ENCODE data around the gene CLK2. TPM values are rescaled to one million over a fixed set of nuclear protein-coding genes. Genes with fewer than 3 reads are reported as not detected.
A peak's percentile ranks its signal among the peaks of the same experiment; 100 is the strongest.

The CLK2 gene
- polyA plus RNA-seq, 1 experiment = 40.5 TPM

GRCh38 chr1:155261493-155261851 is 11.8 kb downstream of the CLK2 start:
- no peaks in the 10 kb centered on the region for H3K27me3 ChIP-seq (ENCODE audit: control insufficient read depth, insufficient read depth, low read length)
- peak overlapping the region; percentile 81 for H3K27ac ChIP-seq (ENCODE audit: low read depth, low read length)
- no peak for TF ChIP-seq CTCF (IDR thresholded peaks at IDR 0.05; ENCODE audit: low read depth, low read length)
- ChIA-PET CTCF (interaction anchor here (1.0 to 4.9 kb wide), 3 partner anchors 11 to 89 kb away, joined by 3 to 55 read pairs (median 3); partner anchors contain the start of genes HCN3 and KRTCAP2), POLR2A (interaction anchor here (1.0 to 2.4 kb wide), 4 partner anchors 9 to 387 kb away, joined by 3 to 18 read pairs (median 8); partner anchors contain the start of gene CLK2)
- no peaks in the 10 kb centered on the region; the same call in 1 of the 2 replicates for H3K9me3 ChIP-seq (ENCODE audit: control insufficient read depth, insufficient read depth, low read length)
- no peak for DNase-seq (ENCODE audit: low read depth, low spot score)
- peak overlapping the region; percentile 96 for H3K4me3 ChIP-seq (ENCODE audit: low read depth, low read length)

- peak overlapping the region; percentile 11 for H3K27ac ChIP-seq (ENCODE audit: low read depth, low read length)
- H3K4me3 ChIP-seq (ENCODE audit: low read depth, low read length) = no peak overlapping the region
- TF ChIP-seq CTCF (IDR thresholded peaks at IDR 0.05; ENCODE audit: low read depth, low read length) = no peak
- ChIA-PET POLR2A (interaction anchor here (0.6 to 2.4 kb wide), 3 partner anchors 9 to 61 kb away, joined by 3 to 18 read pairs (median 4); partner anchors contain the start of genes CLK2 and RUSC1), CTCF (interaction anchor here (0.6 to 4.9 kb wide), 7 partner anchors 8 to 420 kb away, joined by 3 to 55 read pairs (median 4); partner anchors contain the start of gene HCN3)
- H3K9me3 ChIP-seq (ENCODE audit: control insufficient read depth, insufficient read depth, low read length) = no peaks in the 10 kb centered on the region; the same call in 1 of the 2 replicates
- H3K27me3 ChIP-seq (ENCODE audit: control insufficient read depth, insufficient read depth, low read length) = no peaks in the 10 kb centered on the region
- no peak for DNase-seq (ENCODE audit: low read depth, low spot score)
Measured at GRCh38 chr1:155260276-155260675, 13.0 kb downstream of the CLK2 start.

- ChIA-PET POLR2A (interaction anchor here (1.0 to 1.1 kb wide), 2 partner anchors 17 to 21 kb away, joined by 3 to 11 read pairs; partner anchors contain the start of genes CLK2 and HCN3), CTCF (interaction anchor here (0.5 to 1.5 kb wide), 4 partner anchors 9 to 392 kb away, joined by 3 to 5 read pairs (median 3); no protein-coding TSS in a partner anchor)
- H3K4me3 ChIP-seq (ENCODE audit: low read depth, low read length) = peak overlapping the region; percentile 77
Measured at GRCh38 chr1:155256058-155256852, 17.0 kb downstream of the CLK2 start.

GRCh38 chr1:155255243-155256007 is 17.9 kb downstream of the CLK2 start, which contains the start of gene ENTREP3:
TSS of gene ENTREP3 (minus strand) at chr1:155255483. CDS start at chr1:155254877, 606 bp downstream.
- H3K27ac ChIP-seq (ENCODE audit: low read depth, low read length) = peak within 1 kb of the TSS; percentile 86
- TF ChIP-seq CTCF (IDR thresholded peaks at IDR 0.05; ENCODE audit: low read depth, low read length) = no peak
- DNase-seq (ENCODE audit: low read depth, low spot score) = no peak
- CTCF ChIA-PET = interaction anchor here (1.4 to 1.5 kb wide), 2 partner anchors 9 to 21 kb away, joined by 3 to 5 read pairs; no protein-coding TSS in a partner anchor
- H3K27me3 ChIP-seq (ENCODE audit: control insufficient read depth, insufficient read depth, low read length) = no peaks in the 10 kb centered on the region
- POLR2A ChIA-PET = interaction anchor here (0.9 to 1.1 kb wide), 4 partner anchors 18 to 31 kb away, joined by 3 to 11 read pairs (median 3); partner anchors contain the start of genes CLK2 and HCN3
- H3K9me3 ChIP-seq (ENCODE audit: control insufficient read depth, insufficient read depth, low read length) = no peaks in the 10 kb centered on the region; the same call in 1 of the 2 replicates
- H3K4me3 ChIP-seq (ENCODE audit: low read depth, low read length) = peak within 1 kb of the TSS; percentile 77

More at GRCh38 chr1:155256058-155256852, 17.0 kb downstream of the CLK2 start:
- Histone ChIP-seq H3K27me3 (ENCODE audit: control insufficient read depth, insufficient read depth, low read length) (no peaks in the 10 kb centered on the region), H3K27ac (ENCODE audit: low read depth, low read length) (peak overlapping the region; percentile 86), H3K9me3 (ENCODE audit: control insufficient read depth, insufficient read depth, low read length) (no peaks in the 10 kb centered on the region; the same call in 1 of the 2 replicates)
- no peak for TF ChIP-seq CTCF (IDR thresholded peaks at IDR 0.05; ENCODE audit: low read depth, low read length)
- DNase-seq (ENCODE audit: low read depth, low spot score) = no peak

Data from AG04450 (cell line).